HepG2 (cell line): ENCODE results near the gene FBXL13. TPM values are rescaled to one million over a fixed set of nuclear protein-coding genes. Genes with fewer than 3 reads are reported as not detected.

Source experiments
- ATAC-seq: fragments of 200-7000 bp; cut with Tn5 transposase; 3 replicates; pipeline ENCODE4 v1.9.1; 2020; ENCODE audit warnings: mild to moderate bottlenecking, moderate library complexity
- BruUV-seq: library from RNA; stranded (reverse); fragments of 400-500 nt; replicated peaks from 2 replicates; lab custom pipeline; 2021; lab: Mats Ljungman, UMichigan
- CTCF ChIA-PET: fragments of 300-600 bp; formaldehyde crosslinking; extraction: SDS; loops from one replicate; lab custom pipeline; 2021; ENCODE audit warnings: low total read pairs, inconsistent platforms, low intra/inter-chr PET ratio; lab: Yijun Ruan, JAX
- POLR2A ChIA-PET: fragments of 350-600 bp; sonication (Branson Sonifier 250); formaldehyde crosslinking; loops from one replicate; lab custom pipeline; 2020; ENCODE audit warnings: antibody characterized with exemption, inconsistent platforms; lab: Yijun Ruan, JAX
- DNase-seq: peaks from one replicate; pipeline ENCODE4 v3.0.0-alpha.2; 2015; ENCODE audit warnings: low spot score
- FAIRE-seq: peaks from 3 replicates; lab custom pipeline; 2011; peaks lifted over from hg19 to GRCh38; lab: Jason Lieb, UNC
- H2AFZ ChIP-seq: one replicate; pipeline ENCODE4 v1.6.1; 2011; ENCODE audit warnings: low read length, inconsistent platforms
- H3K27ac ChIP-seq: fragments of 300-600 bp; 3 replicates; pipeline ENCODE4 v1.8.0; 2011; ENCODE audit warnings: mixed run types, mild to moderate bottlenecking, mixed read lengths, low read length, inconsistent platforms; ENCODE audit not compliant: insufficient read depth; ENCODE audit errors: extremely low read length
- H3K27me3 ChIP-seq, 2 experiments: fragments of 200-600 bp in 1 of 2; 2 replicates in 1 of 2; 3 replicates in 1 of 2; pipeline versions ENCODE4 v1.6.0 to v1.8.0; 2011; ENCODE audit warnings: low read length in 2 of 2, mild to moderate bottlenecking in 2 of 2, moderate library complexity in 2 of 2, inconsistent platforms in 1 of 2; ENCODE audit not compliant: insufficient read depth in 2 of 2, control insufficient read depth in 1 of 2
- H3K36me3 ChIP-seq, 2 experiments: fragments of 200-600 bp in 1 of 2; replicated peaks in 1 of 2; 2 replicates in 1 of 2; 3 replicates in 1 of 2; pipeline versions ENCODE4 v1.5.1 to v1.8.0; 2011; ENCODE audit warnings: low read length in 2 of 2, inconsistent platforms in 1 of 2; ENCODE audit not compliant: insufficient read depth in 2 of 2, control insufficient read depth in 1 of 2
- H3K4me1 ChIP-seq: 2 replicates; pipeline ENCODE4 v1.5.1; 2012; ENCODE audit warnings: low read length, inconsistent platforms; ENCODE audit not compliant: insufficient read depth
- H3K4me2 ChIP-seq: 2 replicates; pipeline ENCODE4 v1.6.0; 2011; ENCODE audit warnings: low read depth, low read length, inconsistent platforms
- H3K4me3 ChIP-seq, 3 experiments: fragments of 200-600 bp in 1 of 3; sonication (generic), shearing (Covaris generic) in 1 of 3; replicated peaks in 1 of 3; 2 replicates each; pipeline ENCODE4 v1.5.1; 2011 to 2016; ENCODE audit warnings: low read length in 3 of 3, inconsistent platforms in 2 of 3, low read depth in 2 of 3, mild to moderate bottlenecking in 2 of 3, control low read depth in 1 of 3, mixed read lengths in 1 of 3; ENCODE audit not compliant: insufficient read depth in 1 of 3
- H3K79me2 ChIP-seq: one replicate; pipeline ENCODE4 v1.6.1; 2011; ENCODE audit warnings: low read length, inconsistent platforms; ENCODE audit not compliant: insufficient read depth
- H3K9ac ChIP-seq: 2 replicates; pipeline ENCODE4 v1.6.0; 2011; ENCODE audit warnings: mild to moderate bottlenecking, low read depth, low read length, inconsistent platforms; ENCODE audit not compliant: insufficient read depth
- H3K9me3 ChIP-seq: 2 replicates; pipeline ENCODE4 v1.5.1; 2012; ENCODE audit warnings: mild to moderate bottlenecking, low read length
- H4K20me1 ChIP-seq: 2 replicates; pipeline ENCODE4 v1.6.0; 2011; ENCODE audit warnings: inconsistent platforms, mild to moderate bottlenecking, low read length, moderate library complexity; ENCODE audit not compliant: insufficient read depth
- CENPT ChIP-seq: sonication (generic); formaldehyde crosslinking; IDR thresholded peaks from 2 replicates; pipeline ENCODE4 v1.8.0; 2022; ENCODE audit warnings: low read depth, mild to moderate bottlenecking, moderate library complexity, missing genetic modification reagents
- FOXK1 ChIP-seq: sonication (generic); formaldehyde crosslinking; IDR thresholded peaks from 2 replicates; pipeline ENCODE4 v1.4.0; 2020; ENCODE audit warnings: low read depth, missing genetic modification reagents, borderline replicate concordance
- MTF1 ChIP-seq: sonication (generic); formaldehyde crosslinking; IDR thresholded peaks from 2 replicates; pipeline ENCODE4 v1.5.0; 2020; ENCODE audit warnings: missing genetic modification reagents
- SMC3 ChIP-seq: IDR thresholded peaks from 2 replicates; pipeline ENCODE4 v1.6.1; 2011; ENCODE audit warnings: low read length, improper control_type of control experiment
- SOX5 ChIP-seq: IDR thresholded peaks from 2 replicates; pipeline ENCODE4 v1.6.1; 2016; ENCODE audit warnings: borderline replicate concordance
- SP2 ChIP-seq: sonication (generic); formaldehyde crosslinking; IDR thresholded peaks from 2 replicates; pipeline ENCODE4 v1.5.1; 2020; ENCODE audit warnings: mild to moderate bottlenecking, missing genetic modification reagents
- SSRP1 ChIP-seq: IDR thresholded peaks from 2 replicates; pipeline ENCODE4 v1.6.1; 2016; ENCODE audit warnings: control low read depth
- TCF7L2 ChIP-seq: IDR thresholded peaks from 2 replicates; pipeline ENCODE4 v1.6.1; 2011; ENCODE audit warnings: mild to moderate bottlenecking, low read depth, low read length, moderate library complexity
- ZBTB1 ChIP-seq: sonication (generic); formaldehyde crosslinking; IDR thresholded peaks from 2 replicates; pipeline ENCODE4 v1.4.0; 2020; ENCODE audit warnings: missing genetic modification reagents, borderline replicate concordance
- ZFP37 ChIP-seq: sonication (generic); formaldehyde crosslinking; IDR thresholded peaks from 2 replicates; pipeline ENCODE4 v1.4.0; 2020; ENCODE audit warnings: missing genetic modification reagents, borderline replicate concordance
- ZNF205 ChIP-seq: IDR thresholded peaks from 2 replicates; pipeline ENCODE4 v1.6.1; 2018; ENCODE audit warnings: missing biosample characterization, missing genetic modification reagents
- ZNF30 ChIP-seq: sonication (generic); formaldehyde crosslinking; IDR thresholded peaks from 2 replicates; pipeline ENCODE4 v1.5.0; 2020; ENCODE audit warnings: mild to moderate bottlenecking, missing genetic modification reagents
- ZNF329 ChIP-seq: sonication (generic); formaldehyde crosslinking; IDR thresholded peaks from 2 replicates; pipeline ENCODE4 v1.9.0; 2021; ENCODE audit warnings: low read depth, mild to moderate bottlenecking, missing genetic modification reagents
- ZNF333 ChIP-seq: sonication (generic); formaldehyde crosslinking; IDR thresholded peaks from 2 replicates; pipeline ENCODE4 v1.4.0; 2020; ENCODE audit warnings: mild to moderate bottlenecking, missing genetic modification reagents, borderline replicate concordance
- ZNF572 ChIP-seq: sonication (generic); formaldehyde crosslinking; IDR thresholded peaks from 2 replicates; pipeline ENCODE4 v1.5.1; 2020; ENCODE audit warnings: mild to moderate bottlenecking, missing genetic modification reagents
- ZNF616 ChIP-seq: sonication (generic); formaldehyde crosslinking; IDR thresholded peaks from 2 replicates; pipeline ENCODE4 v1.5.0; 2020; ENCODE audit warnings: low read depth, mild to moderate bottlenecking, missing genetic modification reagents
- ZNF672 ChIP-seq: sonication (generic); formaldehyde crosslinking; IDR thresholded peaks from 2 replicates; pipeline ENCODE4 v1.8.1; 2022; ENCODE audit warnings: missing genetic modification reagents
- ZNF790 ChIP-seq: sonication (generic); formaldehyde crosslinking; IDR thresholded peaks from 2 replicates; pipeline ENCODE4 v1.8.0; 2022; ENCODE audit warnings: missing genetic modification reagents, mild to moderate bottlenecking, borderline replicate concordance
- ZSCAN29 ChIP-seq: sonication (generic); formaldehyde crosslinking; conservative IDR thresholded peaks from 2 replicates; pipeline ENCODE4 v1.4.0; 2020; ENCODE audit warnings: mild to moderate bottlenecking, missing genetic modification reagents
- ZSCAN30 ChIP-seq: sonication (generic); formaldehyde crosslinking; IDR thresholded peaks from 2 replicates; pipeline ENCODE4 v1.5.0; 2020; ENCODE audit warnings: mild to moderate bottlenecking, missing genetic modification reagents
- WGBS: methylation state at CpG from one replicate; pipeline ENCODE4 v1.1.6; 2017; ENCODE audit warnings: low lambda C conversion rate; 5-methylcytosine and 5-hydroxymethylcytosine counted together
- in situ Hi-C: cut with HindIII; loops from 2 replicates; pipeline ENCODE4 v1.10.0; 2017; ENCODE audit warnings: low pct_unique_long_range_greater_than_20kb; ENCODE audit not compliant: extremely low pct_ligation_motif_present
- intact Hi-C: fragments of 100-400 bp; cut with micrococcal nuclease; formaldehyde crosslinking; loops from one replicate; pipeline ENCODE4 v1.10.0; 2022; ENCODE audit not compliant: unreplicated experiment
- polyA plus RNA-seq, 8 experiments: library from polyadenylated mRNA; depleted of rRNA in 3 of 8; stranded (reverse) in 7 of 8; unstranded in 1 of 8; fragments of >200 nt; fragmentation: Illumina TruSeq in 4 of 8; extraction: Trizol in 4 of 8; gene quantifications; 2 replicates each; pipeline versions ENCODE4 v1.2.1 to v1.2.3, GENCODE V29; 2011 to 2016; ENCODE audit warnings: low read depth in 4 of 8, missing spikeins in 1 of 8, mixed read lengths in 1 of 8; ENCODE audit not compliant: insufficient read depth in 1 of 8
- total RNA-seq, 5 experiments: library from RNA; depleted of rRNA; stranded (reverse); fragments of >200 nt; fragmentation: Illumina TruSeq; extraction: Trizol; gene quantifications; 2 replicates each; pipeline ENCODE4 v1.2.3, GENCODE V29; 2016; ENCODE audit warnings: low read depth in 1 of 5
- TF ChIP-seq, protein P1 (sequence below): sonication (generic); formaldehyde crosslinking; IDR thresholded peaks from 2 replicates; pipeline ENCODE4 v1.8.1; 2023; ENCODE audit warnings: mild to moderate bottlenecking, missing genetic modification reagents, borderline replicate concordance
- TF ChIP-seq, protein P2 (sequence below): sonication (generic); formaldehyde crosslinking; IDR thresholded peaks from 2 replicates; pipeline ENCODE4 v1.4.0; 2020; ENCODE audit warnings: mild to moderate bottlenecking, missing genetic modification reagents
- TF ChIP-seq, protein P3 (sequence below), 2 experiments: IDR thresholded peaks; 2 replicates each; pipeline ENCODE4 v1.6.1; 2011 to 2012; ENCODE audit warnings: low read length in 2 of 2, borderline replicate concordance in 1 of 2, low read depth in 1 of 2, mild to moderate bottlenecking in 1 of 2, moderate library complexity in 1 of 2

FBXL13 gene
- total and polyA plus RNA-seq, 2 of the 13 experiments (the other 11 are each of a cell fraction or from before 2014, with no cell fraction given), result 0.24 to 0.77 TPM

DNA sequence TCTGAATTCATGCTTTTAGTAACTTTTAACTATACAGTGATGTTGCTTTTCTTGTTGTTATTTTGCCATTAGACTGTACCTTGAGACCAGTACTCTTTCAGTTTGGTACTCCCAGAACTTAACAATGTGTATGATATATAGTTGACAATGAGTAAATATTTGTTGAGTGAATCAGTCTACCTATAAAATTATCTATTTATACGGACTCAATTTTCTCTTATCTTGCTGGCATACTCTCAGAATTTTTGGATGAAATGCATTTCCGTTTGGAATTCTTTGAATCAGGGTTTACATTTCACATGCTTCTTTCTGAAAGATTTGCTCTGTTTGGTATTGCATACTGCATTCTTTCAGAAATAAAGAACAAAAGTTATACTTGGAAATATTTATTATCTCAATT is 209.6 kb downstream of the FBXL13 start (continued):
- TF ChIP-seq MTF1 (CRISPR knock-in tag) (no peak), FOXK1 (CRISPR knock-in tag) (no peak), ZNF333 (no peak), ZNF205 (CRISPR knock-in tag) (no peak), SSRP1 (CRISPR knock-in tag) (no peak), ZNF790 (CRISPR knock-in tag) (no peak), CENPT (CRISPR knock-in tag) (no peak), ZNF616 (CRISPR knock-in tag) (no peak)

DNA sequence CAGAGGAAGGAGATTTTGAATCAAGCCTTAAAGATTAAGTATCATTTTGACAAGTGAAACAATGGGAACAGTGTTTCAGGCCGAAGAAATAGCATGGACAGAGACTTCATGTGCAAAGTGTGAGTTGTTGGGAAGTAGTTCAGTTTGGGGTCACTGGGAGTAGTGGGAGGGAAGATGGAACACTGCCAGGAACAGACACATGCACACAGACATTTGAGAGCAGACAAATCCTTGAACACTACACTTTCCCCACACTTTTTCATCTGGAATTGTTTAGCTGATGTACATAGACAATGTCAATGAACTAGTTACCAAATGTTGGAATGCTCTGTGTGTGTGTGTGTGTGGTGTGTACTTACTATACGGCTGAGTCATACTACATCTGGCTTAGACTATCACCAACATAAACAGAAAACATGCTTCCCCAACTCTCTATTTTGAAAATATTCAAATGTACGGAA is 214.2 kb downstream of the FBXL13 start:
- Histone ChIP-seq H3K27ac (peak overlapping the region; percentile 49), H3K4me2 (peak overlapping the region; percentile 61), H2AFZ (no peak overlapping the region), H3K27me3 (no peaks in the 10 kb centered on the region; a peak in 1 of 5 replicates), H3K9ac (no peak overlapping the region), H3K4me3 (no peak overlapping the region), H3K79me2 (no peaks in the 10 kb centered on the region), H4K20me1 (no peaks in the 10 kb centered on the region), H3K4me1 (peaks cover 23% of the 10 kb centered on the region), H3K9me3 (no peaks in the 10 kb centered on the region), H3K36me3 (no peaks in the 10 kb centered on the region)
- no TSS peak for BruUV-seq
- in situ Hi-C loops, result no loop called here
- FAIRE-seq (peak; percentile 59), DNase-seq (peak; percentile 79), ATAC-seq (peak; percentile 90)
- intact Hi-C loops, result no loop called here
- ChIA-PET POLR2A (interaction anchor here (0.9 kb wide), 1 partner anchor 14 kb away, joined by 3 read pairs; no protein-coding TSS in a partner anchor), CTCF (no interaction called here)
- WGBS, result 26% methylated on average over 3 of the region's 3 CpGs
- no peak for TF ChIP-seq ZBTB1 (CRISPR knock-in tag)
- TF ChIP-seq ZNF572 (CRISPR knock-in tag), result no peak
- TF ChIP-seq, protein P1, sequence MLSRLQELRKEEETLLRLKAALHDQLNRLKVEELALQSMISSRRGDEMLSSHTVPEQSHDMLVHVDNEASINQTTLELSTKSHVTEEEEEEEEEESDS (CRISPR knock-in tag), result no peak
- TF ChIP-seq TCF7L2, result no peak
- TF ChIP-seq ZFP37 (CRISPR knock-in tag), result no peak
- TF ChIP-seq SOX5 (CRISPR knock-in tag), result peak; percentile 80
- TF ChIP-seq ZNF329 (CRISPR knock-in tag), result no peak
- no peak for TF ChIP-seq ZSCAN29 (CRISPR knock-in tag)
- TF ChIP-seq SP2 (CRISPR knock-in tag), result no peak
- TF ChIP-seq ZNF672 (CRISPR knock-in tag), result no peak
- TF ChIP-seq SMC3, result no peak
- TF ChIP-seq, protein P2, sequence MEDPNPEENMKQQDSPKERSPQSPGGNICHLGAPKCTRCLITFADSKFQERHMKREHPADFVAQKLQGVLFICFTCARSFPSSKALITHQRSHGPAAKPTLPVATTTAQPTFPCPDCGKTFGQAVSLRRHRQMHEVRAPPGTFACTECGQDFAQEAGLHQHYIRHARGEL (CRISPR knock-in tag), result no peak
- TF ChIP-seq ZNF30 (CRISPR knock-in tag), result no peak
- TF ChIP-seq, protein P3, sequence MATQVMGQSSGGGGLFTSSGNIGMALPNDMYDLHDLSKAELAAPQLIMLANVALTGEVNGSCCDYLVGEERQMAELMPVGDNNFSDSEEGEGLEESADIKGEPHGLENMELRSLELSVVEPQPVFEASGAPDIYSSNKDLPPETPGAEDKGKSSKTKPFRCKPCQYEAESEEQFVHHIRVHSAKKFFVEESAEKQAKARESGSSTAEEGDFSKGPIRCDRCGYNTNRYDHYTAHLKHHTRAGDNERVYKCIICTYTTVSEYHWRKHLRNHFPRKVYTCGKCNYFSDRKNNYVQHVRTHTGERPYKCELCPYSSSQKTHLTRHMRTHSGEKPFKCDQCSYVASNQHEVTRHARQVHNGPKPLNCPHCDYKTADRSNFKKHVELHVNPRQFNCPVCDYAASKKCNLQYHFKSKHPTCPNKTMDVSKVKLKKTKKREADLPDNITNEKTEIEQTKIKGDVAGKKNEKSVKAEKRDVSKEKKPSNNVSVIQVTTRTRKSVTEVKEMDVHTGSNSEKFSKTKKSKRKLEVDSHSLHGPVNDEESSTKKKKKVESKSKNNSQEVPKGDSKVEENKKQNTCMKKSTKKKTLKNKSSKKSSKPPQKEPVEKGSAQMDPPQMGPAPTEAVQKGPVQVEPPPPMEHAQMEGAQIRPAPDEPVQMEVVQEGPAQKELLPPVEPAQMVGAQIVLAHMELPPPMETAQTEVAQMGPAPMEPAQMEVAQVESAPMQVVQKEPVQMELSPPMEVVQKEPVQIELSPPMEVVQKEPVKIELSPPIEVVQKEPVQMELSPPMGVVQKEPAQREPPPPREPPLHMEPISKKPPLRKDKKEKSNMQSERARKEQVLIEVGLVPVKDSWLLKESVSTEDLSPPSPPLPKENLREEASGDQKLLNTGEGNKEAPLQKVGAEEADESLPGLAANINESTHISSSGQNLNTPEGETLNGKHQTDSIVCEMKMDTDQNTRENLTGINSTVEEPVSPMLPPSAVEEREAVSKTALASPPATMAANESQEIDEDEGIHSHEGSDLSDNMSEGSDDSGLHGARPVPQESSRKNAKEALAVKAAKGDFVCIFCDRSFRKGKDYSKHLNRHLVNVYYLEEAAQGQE (IDR thresholded peaks at IDR 0.05; ENCODE audit: borderline replicate concordance in 1 of 2, low read depth in 1 of 2, low read length in 2 of 2), result no peak
- no peak for TF ChIP-seq ZSCAN30
